HG02763 (cell line): ENCODE data around the gene DNAH1.

Experiments used
- ATAC-seq: cut with Tn5 transposase; IDR thresholded peaks from one replicate; pipeline ENCODE4 v1.9.1; 2021; ENCODE audit warnings: mild to moderate bottlenecking, moderate library complexity; ENCODE audit not compliant: unreplicated experiment

The DNAH1 gene

GRCh38 chr3:52356126-52356525 lies 40.0 kb downstream of the DNAH1 start:
- ATAC-seq, result no peak

GRCh38 chr3:52357151-52358080 lies 41.3 kb downstream of the DNAH1 start:
- ATAC-seq, result no peak

DNA sequence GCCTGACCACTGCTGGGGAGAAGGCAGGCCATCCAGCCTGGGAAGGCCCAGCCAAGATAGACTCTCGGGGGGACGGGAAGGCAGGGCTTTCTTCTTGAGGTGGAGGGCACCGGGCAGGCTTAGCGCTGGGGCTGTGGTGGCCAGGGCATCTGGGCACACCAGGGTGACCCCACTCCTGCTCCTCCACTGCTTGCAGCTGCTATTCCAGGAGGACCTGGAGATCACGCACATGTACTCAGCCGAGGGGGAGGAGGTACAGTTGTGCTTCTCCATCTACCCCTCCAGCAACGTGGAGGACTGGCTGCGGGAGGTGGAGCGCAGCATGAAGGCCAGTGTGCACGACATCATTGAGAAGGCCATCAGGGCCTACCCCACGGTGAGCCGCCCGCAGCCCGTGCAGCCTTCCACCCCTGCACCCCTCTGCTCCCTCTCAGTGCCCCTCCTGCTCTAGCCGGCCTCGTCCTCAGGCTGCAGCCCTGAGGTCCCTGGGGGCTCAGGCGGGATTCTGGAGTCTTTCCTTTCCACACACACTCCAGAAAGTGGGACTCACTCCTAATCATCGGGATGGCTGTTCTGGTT lies 42.3 kb downstream of the DNAH1 start:
- no peak for ATAC-seq

DNA sequence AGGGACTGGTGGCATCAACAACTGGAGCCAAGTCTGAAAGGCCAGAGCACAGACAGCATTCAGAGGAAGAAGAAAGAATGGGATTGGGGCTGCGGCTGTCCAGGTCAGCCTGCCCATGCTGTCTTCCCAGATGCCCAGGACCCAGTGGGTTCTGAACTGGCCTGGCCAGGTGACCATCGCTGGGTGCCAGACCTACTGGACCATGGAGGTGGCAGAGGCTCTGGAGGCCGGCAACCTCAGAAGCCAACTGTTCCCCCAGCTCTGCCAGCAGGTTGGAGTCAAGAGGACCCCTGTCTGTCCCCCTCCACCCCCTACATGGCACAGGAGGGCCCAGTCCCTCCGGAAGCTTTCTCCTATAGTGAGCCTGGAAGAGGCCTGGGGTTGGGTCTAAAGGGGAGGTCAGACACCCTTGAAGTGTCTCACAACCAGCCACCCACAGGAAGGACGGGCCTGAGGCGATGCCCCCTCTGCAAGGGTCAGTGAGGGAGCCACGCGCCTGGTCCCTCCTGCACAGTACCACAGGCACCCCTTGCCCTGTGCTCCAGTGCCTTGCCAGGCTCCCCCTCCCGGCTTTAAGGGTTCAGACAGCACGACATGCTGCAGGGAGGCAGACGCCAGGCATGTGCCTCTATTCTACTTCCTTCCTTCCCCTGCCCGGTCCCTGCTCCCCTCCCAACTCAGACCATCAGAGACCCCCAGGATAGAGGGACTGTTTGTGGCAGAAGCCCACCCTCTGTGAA lies 43.2 kb downstream of the DNAH1 start:
- no peak for ATAC-seq

- no peak for ATAC-seq
Observed at GRCh38 chr3:52361011-52361410, 44.9 kb downstream of the DNAH1 start.

DNA sequence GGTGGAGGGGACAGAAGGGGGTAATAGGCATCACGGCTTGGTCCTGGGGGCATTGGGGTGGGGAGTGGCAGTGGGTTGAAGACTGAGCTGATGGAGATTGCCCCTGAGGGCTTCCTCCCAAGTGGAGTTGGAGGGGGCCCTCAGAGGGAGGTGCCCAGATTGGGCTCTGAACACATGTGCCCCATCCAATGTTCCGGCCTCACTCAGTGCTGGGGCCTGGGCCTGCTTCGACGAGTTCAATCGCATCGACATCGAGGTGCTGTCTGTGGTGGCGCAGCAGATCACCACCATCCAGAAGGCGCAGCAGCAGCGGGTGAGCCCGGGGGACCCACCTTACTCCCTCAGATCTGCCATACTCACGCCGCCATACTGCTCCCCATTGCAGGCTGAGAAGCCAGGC lies 45.3 kb downstream of the DNAH1 start:
- no peak for ATAC-seq

GRCh38 chr3:52361898-52362297 lies 45.8 kb downstream of the DNAH1 start:
- no peak for ATAC-seq

DNA sequence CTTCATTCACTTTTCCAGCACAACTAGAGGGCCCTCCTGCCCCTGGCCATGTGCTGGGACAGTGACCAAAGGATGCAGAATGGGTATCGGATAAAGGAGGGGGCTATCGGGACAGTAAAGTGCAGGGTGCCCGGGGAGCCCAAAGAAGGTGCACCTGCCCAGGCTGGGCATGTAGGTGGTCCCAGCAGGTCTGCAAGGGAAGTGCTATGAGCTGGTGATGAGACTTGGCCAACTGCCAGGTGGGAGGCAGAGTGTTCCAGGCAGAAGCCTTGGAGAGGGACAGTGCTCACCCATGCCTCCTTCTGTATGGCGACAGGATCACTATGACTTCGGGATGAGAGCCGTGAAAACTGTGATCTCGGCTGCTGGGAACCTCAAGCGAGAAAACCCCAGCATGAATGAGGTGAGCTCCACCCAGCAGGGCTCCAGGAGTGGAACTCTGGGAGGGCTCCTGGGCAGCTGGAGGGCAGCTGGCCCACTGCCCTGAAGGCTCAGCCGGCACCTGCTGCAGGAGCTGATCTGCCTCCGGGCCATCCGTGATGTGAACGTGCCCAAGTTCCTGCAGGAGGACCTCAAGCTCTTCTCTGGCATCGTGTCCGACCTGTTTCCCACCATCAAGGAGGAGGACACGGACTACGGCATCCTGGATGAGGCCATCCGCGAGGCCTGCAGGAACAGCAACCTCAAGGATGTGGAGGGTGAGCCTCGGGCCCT lies 48.4 kb downstream of the DNAH1 start:
- ATAC-seq, result no peak

DNA sequence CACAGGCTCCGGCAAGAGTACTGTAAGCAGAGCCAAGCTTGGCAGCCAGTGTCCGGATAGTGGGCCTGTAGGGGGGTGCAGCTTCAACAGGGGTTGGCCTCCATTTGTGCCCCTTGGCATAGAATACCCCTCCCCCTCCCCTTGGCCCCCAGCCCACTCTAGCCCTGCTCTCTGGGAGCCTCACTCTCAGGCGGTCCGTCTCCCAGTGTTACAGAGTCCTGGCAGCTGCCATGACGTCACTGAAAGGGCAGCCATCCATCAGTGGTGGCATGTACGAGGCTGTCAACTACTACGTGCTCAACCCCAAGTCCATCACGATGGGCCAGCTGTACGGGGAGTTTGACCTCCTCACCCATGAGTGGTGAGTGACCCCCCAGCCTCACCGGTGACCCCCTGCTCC lies 50.4 kb downstream of the DNAH1 start:
- no peak for ATAC-seq

GRCh38 chr3:52367891-52368880 lies 52.1 kb downstream of the DNAH1 start:
- no peak for ATAC-seq

- no peak for ATAC-seq
Observed at GRCh38 chr3:52370531-52370930, 54.4 kb downstream of the DNAH1 start.

DNA sequence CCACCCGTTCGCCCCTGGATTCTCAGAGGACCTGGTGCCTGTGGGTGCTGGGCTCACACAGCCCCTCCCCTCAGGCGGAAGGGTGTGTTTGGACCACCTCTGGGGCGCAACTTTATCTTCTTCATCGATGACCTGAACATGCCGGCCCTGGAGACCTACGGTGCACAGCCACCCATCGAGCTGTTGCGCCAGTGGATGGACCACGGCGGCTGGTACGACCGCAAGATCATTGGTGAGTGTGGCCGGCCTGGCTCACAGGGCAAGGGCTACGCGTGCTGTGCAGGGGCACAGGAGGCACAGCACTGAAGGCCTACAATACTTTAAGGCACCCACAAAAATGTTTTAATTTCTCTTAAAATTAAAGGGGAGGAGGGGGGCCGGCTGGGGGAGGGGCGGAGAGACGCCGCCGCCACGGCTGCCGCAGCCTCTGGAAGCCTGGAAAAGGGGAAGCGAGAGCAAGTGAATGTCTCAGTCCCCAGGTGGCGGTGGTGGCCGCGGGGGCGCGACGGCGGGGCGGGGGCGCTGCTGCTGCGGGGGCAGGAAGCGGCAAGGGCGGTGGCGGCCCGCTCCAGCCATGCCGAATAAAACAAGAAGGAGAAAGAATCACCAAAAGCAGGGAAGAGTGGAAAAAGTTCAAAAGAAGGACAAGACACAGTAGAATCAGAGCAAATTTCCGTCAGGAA lies 56.8 kb downstream of the DNAH1 start:
- no peak for ATAC-seq

DNA sequence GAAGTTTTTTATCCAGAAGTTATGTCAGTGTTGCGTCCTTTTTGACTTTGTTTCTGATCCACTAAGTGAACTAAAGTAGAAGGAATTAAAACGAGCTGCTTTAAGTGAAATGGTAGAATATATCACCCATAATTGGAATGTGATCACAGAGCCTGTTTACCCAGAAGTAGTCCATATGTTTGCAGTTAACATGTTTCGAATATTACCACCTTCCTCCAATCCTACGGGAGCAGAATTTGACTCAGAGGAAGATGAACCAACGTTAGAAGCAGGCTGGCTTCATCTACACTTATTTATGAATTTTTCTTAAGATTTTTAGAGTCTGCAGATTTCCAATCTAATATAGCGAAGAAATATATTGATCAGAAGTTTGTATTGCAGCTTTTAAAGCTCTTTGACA lies 57.6 kb downstream of the DNAH1 start:
- ATAC-seq, result no peak

GRCh38 chr3:52374173-52374572 lies 58.1 kb downstream of the DNAH1 start:
- no peak for ATAC-seq

DNA sequence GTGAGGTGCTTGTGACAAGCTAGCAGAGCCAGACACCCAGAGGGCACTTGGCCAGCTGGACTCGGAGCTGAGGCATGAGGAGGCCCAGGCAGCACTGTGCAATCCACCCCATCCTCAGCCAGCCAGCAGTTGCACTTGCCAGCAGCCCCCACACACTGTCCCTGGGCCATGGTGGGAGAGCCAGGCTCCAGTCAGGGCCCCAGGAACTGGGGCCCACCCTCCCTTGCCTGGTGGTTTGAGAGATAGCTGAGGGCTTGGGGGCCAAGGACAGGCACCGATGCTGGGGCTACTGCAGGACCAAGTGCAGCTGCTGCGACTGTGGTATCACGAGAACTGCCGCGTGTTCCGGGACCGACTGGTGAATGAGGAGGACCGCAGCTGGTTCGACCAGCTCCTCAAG lies 63.5 kb downstream of the DNAH1 start:
- ATAC-seq, result no peak

DNA sequence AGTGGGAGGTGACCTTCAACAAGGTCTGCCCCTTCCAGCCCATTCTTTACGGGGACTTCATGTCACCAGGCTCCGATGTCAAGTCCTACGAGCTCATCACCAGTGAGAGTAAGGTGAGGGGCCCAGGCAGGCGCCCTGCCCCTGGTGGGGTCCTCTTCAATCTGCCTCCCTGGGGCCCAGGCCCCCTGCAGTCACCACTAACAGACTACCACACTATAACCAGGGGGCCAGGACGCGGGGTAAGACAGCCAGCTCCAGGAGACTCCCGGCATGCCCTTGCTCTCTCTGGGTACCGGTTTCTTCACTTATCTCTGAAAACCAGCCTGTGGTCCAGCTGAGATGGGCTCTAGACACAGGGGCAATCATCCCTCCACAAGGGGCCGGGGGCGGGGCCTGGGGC lies 63.9 kb downstream of the DNAH1 start:
- no peak for ATAC-seq

DNA sequence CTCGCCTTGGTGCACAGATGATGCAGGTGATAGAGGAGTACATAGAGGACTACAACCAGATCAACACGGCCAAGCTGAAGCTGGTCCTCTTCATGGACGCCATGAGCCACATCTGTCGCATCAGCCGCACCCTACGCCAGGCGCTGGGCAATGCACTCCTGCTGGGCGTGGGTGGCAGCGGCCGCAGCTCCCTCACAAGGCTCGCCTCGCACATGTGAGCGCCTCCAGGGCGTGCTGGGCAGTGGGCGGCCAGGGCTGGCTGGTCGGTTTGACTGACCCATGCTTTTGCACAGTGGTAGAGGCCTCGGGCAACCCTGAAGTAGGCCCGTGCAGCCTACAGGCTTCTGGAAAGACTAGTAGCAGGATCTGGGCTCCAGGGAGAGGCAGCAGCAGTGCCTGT lies 65.5 kb downstream of the DNAH1 start:
- ATAC-seq, result no peak

DNA sequence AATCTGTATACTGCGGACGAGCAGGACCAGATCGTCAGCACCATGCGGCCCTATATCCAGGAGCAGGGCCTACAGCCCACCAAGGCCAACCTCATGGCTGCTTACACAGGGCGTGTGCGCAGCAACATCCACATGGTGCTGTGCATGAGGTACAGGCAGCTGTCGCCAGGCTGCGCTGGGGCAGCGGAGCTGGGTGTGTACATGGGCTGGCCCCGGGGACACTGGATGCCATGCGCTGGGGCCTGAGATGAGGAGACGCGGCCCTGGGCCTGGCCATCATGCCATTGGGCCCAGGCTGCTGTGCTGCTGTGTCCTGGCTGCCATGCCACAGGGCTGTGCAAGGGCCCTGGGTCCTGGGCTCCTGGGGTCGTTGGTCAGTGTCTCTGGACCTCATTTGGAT lies 67.3 kb downstream of the DNAH1 start:
- no peak for ATAC-seq

DNA sequence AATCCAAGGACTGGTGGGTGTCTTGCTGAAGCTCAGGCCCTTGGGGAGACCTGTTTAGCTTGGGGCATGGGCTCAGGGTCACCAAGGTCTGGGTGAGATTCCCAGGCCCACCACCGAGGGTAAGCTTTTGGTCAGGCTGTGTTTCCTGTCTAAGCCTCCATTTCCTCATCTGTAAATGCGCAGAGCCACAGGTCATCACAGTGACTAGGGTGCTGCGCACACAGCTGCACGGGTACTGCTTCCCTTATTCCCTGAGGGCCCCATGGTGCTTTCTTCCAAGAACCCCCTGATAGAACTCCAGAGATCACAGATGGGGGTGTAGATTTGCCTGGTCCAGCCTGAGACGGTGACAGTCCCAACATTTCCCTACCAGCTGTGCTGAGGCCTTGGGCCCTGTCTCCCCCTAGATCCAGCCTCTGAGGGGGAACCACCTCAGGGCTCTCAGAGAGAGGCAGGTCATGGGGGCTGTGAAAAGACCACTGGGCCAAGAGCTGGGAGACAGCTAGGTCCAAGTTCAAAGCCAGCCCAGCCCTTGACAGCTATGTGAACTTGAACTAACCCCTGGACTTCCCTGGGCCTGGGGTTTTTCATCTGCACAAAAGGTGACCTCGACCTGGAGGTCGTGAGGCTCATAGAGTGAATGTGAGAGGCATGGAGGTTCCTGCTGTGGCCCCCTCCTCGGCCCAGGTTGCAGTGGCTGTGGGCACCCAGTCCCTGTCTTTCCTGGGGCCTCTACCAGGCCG lies 68.1 kb downstream of the DNAH1 start:
- no peak for ATAC-seq
